ENCODE data around the gene MTTP.

Gene MTTP

DNA sequence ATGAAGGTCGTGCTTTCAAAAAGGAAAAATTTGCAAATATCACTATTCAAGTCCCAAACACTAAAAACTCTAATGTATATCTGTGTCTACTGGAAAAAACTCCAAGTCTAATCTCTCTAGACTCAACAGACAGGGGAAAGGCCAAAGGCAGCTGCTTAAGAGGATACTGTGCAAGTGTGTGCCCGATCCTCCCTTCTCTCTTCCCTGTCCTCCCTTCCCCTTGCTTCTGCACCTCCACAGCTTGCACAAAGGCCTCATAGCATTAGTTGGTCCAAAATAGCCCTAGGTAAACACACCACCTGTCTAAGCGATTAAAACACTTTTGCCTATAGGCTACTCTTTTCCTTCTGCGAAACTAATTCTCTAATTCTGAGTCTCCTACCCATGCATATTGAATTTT lies 72.4 kb downstream of the MTTP start:
- Mint-ChIP-seq H3K4me3 (peak overlapping the region; percentile 22 to 86 (median 70)), H3K27ac (peak overlapping the region; percentile 40 to 79 (median 72)), H3K27me3 (ENCODE audit: low read depth) (peaks cover 4% of the 10 kb centered on the region), H3K9me3 (no peaks in the 10 kb centered on the region), H3K36me3 (ENCODE audit: low read depth) (no peaks in the 10 kb centered on the region), H3K4me1 (peaks cover 62% of the 10 kb centered on the region)
- TF ChIP-seq, protein P1, sequence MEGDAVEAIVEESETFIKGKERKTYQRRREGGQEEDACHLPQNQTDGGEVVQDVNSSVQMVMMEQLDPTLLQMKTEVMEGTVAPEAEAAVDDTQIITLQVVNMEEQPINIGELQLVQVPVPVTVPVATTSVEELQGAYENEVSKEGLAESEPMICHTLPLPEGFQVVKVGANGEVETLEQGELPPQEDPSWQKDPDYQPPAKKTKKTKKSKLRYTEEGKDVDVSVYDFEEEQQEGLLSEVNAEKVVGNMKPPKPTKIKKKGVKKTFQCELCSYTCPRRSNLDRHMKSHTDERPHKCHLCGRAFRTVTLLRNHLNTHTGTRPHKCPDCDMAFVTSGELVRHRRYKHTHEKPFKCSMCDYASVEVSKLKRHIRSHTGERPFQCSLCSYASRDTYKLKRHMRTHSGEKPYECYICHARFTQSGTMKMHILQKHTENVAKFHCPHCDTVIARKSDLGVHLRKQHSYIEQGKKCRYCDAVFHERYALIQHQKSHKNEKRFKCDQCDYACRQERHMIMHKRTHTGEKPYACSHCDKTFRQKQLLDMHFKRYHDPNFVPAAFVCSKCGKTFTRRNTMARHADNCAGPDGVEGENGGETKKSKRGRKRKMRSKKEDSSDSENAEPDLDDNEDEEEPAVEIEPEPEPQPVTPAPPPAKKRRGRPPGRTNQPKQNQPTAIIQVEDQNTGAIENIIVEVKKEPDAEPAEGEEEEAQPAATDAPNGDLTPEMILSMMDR (IDR thresholded peaks at IDR 0.05; ENCODE audit: unreplicated experiment in 3 of 3): no peak

DNA sequence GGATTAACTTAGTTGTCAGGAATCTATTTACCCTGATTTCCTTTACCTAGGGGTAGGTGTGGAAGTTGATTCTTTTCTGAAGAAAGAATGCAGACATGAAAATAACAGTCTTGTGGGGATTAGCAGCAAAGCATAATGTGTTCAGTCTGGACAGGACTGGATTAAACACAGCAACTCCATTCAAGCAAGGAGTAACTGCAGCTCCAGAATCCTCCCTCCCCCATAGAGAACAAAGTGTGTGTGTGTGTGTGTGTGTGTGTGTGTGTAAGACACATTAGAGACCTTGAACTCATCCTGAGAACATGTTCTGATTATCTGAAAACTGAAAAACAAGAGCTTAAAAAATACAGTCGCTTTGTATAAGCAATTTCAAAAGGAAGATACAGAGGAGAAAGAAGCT lies 73.7 kb downstream of the MTTP start:
- Mint-ChIP-seq H3K4me1 (peaks cover 50% of the 10 kb centered on the region), H3K27ac (peak overlapping the region; percentile 70 to 79 (median 72)), H3K4me3 (peak overlapping the region in 2 of 3 experiments; percentile 79 to 86), H3K9me3 (no peaks in the 10 kb centered on the region), H3K27me3 (ENCODE audit: low read depth) (peaks cover 4% of the 10 kb centered on the region), H3K36me3 (ENCODE audit: low read depth) (no peaks in the 10 kb centered on the region)
- TF ChIP-seq, protein P1 (IDR thresholded peaks at IDR 0.05; ENCODE audit: unreplicated experiment in 3 of 3): no peak

DNA sequence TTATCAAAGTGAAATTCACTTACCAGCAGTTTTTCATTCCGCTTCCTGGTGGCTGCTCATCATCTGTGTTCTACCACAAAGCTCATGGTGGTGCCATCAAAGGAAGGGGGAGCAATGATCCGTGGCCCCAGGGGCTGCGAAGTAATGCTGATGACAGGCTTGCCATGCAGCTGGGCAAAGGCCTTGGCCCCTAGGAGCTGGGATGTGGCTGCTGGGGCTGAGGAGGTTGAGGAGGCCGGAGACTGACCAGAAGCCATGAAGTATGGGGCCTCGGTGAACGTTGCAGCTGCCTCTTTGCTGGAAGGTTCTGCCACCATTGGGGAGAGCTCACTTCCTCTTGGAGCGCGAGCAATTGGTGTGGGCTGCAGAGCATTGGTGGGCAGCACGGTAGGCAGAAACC lies 74.6 kb downstream of the MTTP start:
- peaks cover 46% of the 10 kb centered on the region for H3K4me1 Mint-ChIP-seq
- peaks cover 4% of the 10 kb centered on the region for H3K27me3 Mint-ChIP-seq (ENCODE audit: low read depth)
- H3K27ac Mint-ChIP-seq: peak overlapping the region in 1 of 3 experiments; percentile 79
- H3K9me3 Mint-ChIP-seq: no peaks in the 10 kb centered on the region
- H3K4me3 Mint-ChIP-seq: peak overlapping the region in 2 of 3 experiments; percentile 79 to 86
- H3K36me3 Mint-ChIP-seq (ENCODE audit: low read depth): no peaks in the 10 kb centered on the region
- TF ChIP-seq, protein P1 (IDR thresholded peaks at IDR 0.05; ENCODE audit: unreplicated experiment in 3 of 3): no peak

DNA sequence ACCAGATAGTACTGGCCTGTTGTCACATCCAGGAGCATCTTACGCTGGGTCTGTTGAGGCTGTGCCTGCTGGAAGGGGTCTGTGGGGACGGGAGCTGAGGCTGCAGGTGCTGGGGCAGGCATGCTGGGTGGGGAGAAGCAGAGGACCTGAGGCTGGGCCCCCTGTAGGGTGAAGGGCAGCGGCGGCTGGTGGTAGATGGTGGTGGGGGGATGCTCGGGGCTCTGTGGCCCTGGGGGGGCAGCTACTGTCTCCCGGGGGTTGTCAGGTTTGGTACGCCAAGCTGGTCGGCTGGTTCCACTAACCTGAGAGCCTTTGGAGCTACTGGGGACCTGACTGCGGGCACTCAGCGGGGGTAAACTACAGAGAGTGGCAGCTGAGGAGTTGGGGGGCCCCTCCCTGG lies 75.2 kb downstream of the MTTP start:
- TF ChIP-seq, protein P1 (IDR thresholded peaks at IDR 0.05; ENCODE audit: unreplicated experiment in 3 of 3): no peak
- Mint-ChIP-seq H3K36me3 (ENCODE audit: low read depth) (no peaks in the 10 kb centered on the region), H3K4me1 (peaks cover 46% of the 10 kb centered on the region), H3K27me3 (ENCODE audit: low read depth) (peaks cover 4% of the 10 kb centered on the region), H3K9me3 (no peaks in the 10 kb centered on the region), H3K27ac (peak overlapping the region in 1 of 3 experiments; percentile 79), H3K4me3 (peak overlapping the region in 2 of 3 experiments; percentile 79 to 86)

DNA sequence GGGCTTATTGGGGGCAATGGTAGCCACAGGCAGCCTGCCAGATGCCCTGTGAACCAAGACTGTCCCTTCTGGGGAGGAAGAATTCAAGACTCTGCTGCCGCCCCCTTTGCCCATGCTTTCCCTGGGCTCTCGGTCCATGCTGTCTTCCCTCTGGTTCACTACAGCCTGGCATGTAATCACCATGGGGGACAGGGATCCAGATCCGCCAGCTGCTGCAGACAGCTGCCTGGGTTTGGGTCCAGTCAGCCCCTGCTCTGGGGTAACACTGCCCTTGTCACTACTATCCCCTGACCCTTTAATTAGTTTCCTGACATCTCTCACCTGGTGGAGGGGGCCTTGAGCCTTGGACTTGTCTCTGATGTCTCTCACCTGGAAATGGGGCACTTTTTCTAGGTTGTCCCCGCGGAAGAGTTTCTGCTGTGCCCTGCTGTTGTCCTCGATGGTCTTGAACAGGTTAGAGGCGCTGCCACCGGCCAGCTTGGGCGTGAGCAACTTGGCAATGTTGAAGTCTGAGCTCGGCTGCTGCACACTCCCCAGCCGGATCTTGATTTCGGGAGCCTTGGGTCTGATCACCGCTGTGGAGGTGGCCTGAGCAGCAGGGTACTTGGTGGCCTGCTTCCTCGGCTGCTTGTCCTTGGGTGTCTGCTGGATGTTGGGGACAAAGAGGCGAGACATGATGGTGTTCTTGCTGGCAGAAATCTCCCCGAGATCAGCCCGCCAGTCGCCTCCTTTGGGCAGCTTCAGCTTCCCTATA lies 76.6 kb downstream of the MTTP start:
- H3K27ac Mint-ChIP-seq: peak overlapping the region in 1 of 3 experiments; percentile 54
- H3K9me3 Mint-ChIP-seq: no peaks in the 10 kb centered on the region
- H3K36me3 Mint-ChIP-seq (ENCODE audit: low read depth): no peaks in the 10 kb centered on the region
- peaks cover 51% of the 10 kb centered on the region for H3K4me1 Mint-ChIP-seq
- peak overlapping the region in 2 of 3 experiments; percentile 74 to 86 for H3K4me3 Mint-ChIP-seq
- TF ChIP-seq, protein P1 (IDR thresholded peaks at IDR 0.05; ENCODE audit: unreplicated experiment in 3 of 3): no peak
- peaks cover 4% of the 10 kb centered on the region for H3K27me3 Mint-ChIP-seq (ENCODE audit: low read depth)

Measured in nephron (organoid).